NCI-H345 treated with DMSO at 0.1 percent for 48 hours (cell line): ENCODE results near the gene PTCH2.

ENCODE experiments used
- DNase-seq: peaks from one replicate; lab custom pipeline; 2025; ENCODE audit not compliant: unreplicated experiment; lab: John Stamatoyannopoulos, UW

The PTCH2 gene, protein sequence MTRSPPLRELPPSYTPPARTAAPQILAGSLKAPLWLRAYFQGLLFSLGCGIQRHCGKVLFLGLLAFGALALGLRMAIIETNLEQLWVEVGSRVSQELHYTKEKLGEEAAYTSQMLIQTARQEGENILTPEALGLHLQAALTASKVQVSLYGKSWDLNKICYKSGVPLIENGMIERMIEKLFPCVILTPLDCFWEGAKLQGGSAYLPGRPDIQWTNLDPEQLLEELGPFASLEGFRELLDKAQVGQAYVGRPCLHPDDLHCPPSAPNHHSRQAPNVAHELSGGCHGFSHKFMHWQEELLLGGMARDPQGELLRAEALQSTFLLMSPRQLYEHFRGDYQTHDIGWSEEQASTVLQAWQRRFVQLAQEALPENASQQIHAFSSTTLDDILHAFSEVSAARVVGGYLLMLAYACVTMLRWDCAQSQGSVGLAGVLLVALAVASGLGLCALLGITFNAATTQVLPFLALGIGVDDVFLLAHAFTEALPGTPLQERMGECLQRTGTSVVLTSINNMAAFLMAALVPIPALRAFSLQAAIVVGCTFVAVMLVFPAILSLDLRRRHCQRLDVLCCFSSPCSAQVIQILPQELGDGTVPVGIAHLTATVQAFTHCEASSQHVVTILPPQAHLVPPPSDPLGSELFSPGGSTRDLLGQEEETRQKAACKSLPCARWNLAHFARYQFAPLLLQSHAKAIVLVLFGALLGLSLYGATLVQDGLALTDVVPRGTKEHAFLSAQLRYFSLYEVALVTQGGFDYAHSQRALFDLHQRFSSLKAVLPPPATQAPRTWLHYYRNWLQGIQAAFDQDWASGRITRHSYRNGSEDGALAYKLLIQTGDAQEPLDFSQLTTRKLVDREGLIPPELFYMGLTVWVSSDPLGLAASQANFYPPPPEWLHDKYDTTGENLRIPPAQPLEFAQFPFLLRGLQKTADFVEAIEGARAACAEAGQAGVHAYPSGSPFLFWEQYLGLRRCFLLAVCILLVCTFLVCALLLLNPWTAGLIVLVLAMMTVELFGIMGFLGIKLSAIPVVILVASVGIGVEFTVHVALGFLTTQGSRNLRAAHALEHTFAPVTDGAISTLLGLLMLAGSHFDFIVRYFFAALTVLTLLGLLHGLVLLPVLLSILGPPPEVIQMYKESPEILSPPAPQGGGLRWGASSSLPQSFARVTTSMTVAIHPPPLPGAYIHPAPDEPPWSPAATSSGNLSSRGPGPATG

DNA sequence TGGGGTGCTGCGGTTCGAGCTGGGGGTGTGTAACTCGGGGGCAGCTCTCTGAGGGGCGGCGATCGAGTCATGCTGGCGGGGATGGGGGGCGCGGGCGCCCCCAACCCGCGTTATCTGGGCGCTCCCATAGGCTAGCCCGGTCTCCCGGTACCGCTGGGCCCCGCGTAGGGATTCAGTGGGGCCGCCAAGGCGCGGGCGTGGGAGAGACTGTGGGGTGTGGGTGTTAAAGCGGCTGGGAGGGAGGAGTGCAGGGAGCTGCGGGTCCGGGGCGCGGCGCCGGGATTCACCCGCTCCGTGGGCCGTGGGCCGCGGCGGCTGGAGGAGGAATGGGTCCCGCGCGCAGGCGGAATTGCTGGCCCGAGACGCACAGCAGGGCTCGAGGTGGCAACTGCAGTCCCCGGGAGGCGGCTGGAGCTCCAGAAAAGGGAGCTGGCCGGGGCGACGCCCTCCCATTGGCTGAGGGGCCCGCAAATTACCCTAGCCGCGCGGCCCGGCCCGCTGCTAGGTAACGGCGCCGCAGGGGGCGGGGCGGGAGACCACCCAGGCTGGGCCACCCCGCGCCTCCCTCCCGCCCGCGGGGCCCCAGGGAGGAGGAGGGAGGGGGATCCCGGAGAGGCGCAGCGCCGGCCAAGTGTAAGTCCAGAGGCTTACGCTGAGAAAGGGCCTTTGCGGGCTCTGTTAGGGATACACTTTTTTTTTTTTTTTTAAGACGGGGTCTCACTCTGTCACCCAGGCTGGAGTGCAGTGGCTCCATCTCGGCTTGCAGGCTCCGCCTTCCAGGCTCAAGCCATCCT is at the start of gene PTCH2:
PTCH2 (minus strand) TSS at position 392 of the 794 bp plus-strand sequence; CDS start at position 71, 321 bp downstream.
- DNase-seq, result peak; percentile 28

DNA sequence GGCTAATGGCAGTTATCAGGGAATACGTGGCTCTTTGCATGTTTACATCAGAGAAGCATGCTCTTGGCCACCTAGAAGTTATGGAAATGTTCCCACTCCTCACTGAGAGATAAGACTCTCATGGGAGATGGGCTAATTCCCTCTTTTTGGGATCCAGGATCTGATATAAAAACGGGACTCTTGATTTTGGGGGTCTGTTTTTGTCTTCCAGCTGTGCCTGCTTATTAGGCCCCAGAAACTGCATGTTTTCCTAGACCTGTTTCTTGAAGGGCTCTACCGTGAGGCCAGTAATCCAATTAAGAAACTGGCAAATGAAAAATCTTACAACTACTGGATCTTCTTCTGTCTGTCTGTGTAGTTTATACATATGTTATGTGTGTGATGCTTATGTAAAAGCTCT is 47.0 kb upstream of the PTCH2 start:
- no peak for DNase-seq

DNA sequence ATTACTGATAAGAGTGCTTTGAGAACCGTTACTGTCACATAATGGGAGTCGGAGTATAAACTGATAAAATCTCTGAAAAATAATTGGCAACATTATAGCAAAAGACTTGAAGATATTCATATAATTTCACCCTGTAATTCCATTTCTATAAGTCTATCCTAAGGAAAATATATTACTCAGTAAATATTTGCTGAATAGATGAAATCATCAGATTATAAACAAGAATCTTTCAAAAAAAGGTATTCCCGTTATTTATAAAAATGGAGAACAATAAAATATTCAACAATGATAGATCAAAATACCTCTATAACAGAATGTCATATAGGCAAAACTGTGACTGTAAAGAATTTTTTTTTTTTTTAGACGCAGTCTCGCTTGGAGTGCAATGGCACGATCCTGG is 42.4 kb upstream of the PTCH2 start:
- no peak for DNase-seq

DNA sequence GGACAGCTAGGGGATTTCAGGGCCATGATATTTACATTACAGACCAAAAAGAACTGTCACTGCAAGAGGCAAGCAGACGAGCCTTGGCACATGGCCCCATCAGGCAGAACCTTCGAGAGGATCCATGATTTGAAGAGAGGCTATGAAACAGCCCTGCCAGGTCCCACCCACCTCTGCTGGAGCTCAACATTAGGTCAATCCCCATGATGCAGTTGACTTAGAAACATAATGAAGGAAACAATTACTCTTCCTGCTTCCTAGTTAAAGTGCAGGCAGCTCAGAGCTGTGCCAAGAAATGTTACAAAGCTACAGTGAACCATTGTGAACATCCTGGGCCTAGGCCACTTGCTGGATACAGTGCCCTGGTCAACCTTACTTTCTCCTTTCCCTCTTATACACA is 41.7 kb upstream of the PTCH2 start:
- DNase-seq, result no peak

DNA sequence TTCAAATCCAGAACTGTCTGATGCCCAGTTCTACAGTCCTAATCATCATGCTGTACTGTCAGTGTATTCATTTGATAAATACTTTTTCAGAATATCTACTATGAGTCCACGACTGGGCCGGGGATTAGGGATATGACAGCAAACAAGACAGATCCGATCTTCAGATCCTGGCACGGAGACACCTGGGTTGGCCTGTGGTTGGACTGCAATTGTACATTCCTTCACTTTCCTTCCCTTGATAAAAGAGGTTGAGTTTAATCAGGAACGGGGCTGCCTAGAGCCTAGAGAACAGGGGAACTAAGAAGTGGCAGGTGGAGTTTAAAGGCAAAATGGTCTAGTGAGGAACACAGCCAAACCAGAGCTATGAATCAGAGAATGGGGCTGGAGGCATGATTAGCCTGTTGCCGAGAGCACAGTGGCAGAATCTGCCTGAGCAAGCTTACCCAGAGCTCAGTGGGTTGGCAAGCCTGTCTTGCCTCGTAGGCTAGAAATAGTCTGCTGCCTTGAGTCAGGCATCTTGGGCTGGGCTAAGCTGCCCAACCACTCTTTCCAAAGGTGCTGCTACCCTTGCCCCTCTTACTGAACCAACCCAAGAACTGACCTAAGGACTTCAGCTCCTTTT is 38.1 kb upstream of the PTCH2 start:
- DNase-seq, result no peak

DNA sequence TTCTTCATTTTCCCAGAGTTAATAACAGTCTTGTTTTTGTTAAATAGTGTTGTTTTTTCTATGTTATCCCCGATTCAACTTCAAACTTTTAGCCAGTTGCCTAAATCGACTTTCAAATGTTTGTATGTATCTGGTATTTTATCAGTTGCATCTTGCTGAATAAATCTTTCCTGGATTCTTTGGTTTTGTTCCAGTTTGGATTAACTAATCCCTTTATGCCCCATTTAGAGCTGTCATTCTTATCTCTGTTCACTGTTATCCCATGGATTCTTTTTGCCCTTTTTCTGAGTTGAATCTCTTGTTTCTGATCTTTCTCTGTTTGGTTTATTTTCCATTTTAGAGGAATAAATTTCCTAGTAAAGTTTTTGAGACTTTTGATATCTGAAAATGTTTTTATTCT is 31.1 kb upstream of the PTCH2 start:
- no peak for DNase-seq

DNA sequence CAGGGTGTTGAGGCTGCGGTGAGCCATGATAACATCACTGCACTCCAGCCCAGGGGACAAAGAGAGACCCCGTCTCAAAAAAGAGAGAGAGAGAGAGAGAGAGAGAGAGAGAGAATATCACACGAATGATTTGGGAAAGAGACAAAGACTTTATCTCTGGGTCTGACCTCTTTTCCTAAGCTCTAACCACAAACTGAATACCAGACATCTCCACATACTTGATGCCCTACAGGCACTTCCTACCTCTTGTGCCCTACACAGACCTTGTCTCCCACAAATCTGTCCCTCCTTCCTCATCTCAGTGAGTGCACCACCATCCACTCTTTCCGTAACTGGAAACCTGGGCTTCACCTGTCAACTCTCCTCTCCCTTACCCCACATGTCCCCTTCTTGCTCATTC is 27.0 kb upstream of the PTCH2 start:
- no peak for DNase-seq

DNA sequence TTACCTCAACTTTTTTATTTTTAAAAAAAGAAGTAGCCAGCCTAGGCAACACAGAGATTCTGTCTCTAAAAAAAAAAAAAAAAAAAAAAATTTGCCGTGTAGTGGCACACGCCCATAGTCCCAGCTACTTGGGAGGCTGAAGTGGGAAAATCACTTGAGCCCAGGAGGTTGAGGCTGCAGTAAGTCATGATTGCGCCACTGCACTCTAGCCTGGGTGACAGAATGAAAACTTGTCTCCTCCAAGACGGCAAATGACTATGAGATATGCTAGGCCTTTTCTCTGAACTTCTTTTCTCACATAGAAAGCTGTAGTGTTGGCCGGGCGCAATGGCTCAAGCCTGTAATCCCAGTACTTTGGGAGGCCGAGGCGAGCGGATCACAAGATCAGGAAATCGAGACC is 24.7 kb upstream of the PTCH2 start:
- no peak for DNase-seq

DNA sequence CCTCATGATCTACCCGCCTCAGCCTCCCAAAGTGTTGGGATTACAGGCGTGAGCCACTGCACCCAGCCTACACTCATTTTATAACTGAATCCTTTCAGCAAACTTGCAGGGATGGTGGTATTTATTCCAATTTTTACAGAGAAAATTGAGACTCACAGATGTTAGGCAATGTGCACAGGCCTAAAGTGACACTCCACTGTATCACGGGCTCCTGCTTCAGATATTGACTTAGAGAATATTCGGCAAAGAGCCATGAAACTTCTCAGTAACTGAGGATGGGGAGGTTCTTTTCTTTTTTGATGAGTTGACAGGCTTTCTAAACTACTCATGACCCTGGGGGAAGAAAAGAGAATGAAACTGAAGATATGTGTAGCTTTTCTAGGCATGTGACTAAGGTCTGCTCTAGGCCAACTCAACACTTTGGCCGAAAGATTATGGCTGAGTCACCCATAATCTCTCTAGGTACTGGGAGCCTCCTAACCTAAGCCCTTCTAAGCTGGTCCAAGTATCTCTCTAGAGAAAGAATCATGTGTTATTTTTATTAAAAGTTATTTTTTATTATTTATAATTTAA is 19.9 kb upstream of the PTCH2 start:
- DNase-seq, result no peak

DNA sequence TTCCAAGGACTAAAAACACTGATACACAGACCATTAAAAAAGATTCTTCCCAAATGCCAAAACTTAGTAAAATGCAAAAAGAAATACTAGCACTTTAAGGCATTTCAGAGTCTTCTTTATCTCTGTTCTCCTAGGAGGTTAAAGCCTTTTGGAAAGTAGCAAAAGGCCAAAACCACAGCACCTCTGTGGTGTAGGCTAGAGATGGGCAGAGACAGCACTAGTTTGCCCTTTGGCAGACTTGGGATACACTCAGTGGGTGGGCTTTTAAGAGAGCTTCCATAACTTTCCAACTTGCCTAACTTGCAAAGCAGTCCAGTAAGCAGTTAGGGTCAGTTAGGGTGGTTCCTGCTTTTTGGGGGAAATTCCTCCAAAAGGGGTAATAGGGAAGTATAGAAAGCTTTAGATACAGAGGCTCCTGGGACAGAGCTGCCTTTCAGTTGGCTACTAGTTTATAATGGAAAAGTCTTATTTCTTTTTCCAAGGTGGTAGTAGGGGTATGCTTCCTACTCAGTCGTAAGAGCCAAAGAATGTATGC is 17.9 kb upstream of the PTCH2 start:
- no peak for DNase-seq

DNA sequence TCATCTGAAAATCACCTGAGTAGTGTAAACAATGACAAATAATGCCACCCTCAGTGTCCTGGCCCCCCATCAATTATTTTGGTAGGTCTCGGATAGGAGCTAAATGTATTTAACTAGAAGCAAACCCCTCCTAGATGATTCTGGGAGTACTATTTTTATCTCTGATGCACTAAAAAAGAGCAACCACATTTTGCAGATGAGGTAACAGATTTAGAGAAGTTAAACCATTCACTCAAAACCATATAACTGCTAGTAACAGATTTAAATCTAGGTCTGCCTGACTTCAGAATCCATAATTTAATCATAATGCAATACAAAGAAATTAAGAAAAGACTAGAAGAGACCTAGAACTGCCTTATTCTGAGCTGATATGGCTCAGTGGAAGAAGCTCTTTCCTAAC is 17.3 kb upstream of the PTCH2 start:
- no peak for DNase-seq

DNA sequence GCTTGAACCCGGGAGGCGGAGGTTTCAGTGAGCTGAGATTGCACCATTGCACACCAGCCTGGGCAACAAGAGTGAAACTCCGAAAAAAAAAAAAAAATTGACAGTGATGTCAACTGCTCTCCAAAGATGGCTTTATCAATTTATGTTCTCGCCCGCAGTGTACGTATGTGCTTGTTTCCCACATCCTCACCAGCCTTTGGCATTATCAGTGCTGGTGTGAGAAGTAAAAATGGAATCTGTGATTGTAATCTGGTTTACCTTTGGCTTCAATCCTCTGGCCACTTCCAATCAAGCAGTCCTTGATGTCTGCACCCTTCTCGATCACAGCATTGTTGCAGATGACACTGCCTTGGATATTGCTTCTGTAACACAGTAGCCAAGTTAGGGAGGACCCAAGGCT is 14.4 kb upstream of the PTCH2 start:
- DNase-seq, result no peak

DNA sequence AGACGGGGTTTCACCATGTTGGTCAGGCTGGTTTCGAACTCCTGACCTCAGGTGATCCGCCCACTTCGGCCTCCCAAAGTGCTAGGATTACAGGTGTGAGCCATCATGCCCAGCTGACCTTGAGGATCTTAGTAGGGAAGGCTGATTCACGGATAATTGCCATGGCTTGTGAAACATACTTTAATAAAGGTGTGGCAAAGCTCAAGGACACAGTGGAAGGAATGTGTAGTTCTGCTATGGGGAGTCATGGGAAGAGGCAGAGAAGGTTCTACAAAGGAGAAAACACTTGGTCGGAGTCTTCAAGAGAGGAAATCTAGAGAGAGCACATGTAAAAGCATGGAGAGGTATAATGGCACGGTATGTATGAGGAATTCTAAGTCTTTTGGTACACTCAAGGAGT is 12.7 kb upstream of the PTCH2 start:
- no peak for DNase-seq

DNA sequence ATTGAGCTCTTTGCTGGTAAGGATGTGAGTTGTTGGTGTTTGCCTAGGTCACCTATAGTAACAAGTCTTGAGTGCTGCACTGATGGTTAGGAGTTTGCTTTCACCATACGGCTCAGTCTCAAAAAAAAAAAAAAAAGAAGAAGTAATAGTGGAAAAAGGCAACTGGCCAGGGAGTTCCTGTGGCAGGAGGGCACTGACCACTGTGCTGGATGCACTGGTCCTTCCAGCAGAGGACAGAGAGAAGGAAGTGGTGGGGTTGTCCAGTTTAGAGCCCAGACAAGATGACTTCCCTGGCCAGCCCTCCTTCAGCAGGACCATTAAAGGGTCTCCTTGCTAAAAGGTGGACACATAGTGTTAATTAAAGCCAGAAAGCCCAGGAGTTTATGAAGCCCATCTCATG is 11.9 kb upstream of the PTCH2 start:
- no peak for DNase-seq

DNA sequence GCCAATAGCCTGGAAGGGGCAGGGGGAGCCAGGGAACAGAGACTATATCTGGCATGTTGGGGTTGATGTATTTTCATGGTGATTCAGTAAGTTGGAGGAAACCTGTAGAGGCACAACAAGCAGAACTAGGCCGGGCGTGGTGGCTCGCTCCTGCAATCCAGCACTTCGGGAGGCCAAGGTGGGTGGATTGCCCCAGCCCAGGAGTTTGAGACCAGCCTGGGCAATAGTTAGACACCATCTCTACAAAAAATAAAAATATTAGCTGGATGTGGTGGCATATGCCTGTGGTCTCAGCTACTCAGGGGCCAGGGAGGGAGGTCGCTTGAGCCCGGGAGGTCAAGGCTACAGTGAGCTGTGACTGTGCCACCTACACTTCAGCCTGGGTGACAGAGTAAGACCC is 10.1 kb upstream of the PTCH2 start:
- DNase-seq, result no peak

DNA sequence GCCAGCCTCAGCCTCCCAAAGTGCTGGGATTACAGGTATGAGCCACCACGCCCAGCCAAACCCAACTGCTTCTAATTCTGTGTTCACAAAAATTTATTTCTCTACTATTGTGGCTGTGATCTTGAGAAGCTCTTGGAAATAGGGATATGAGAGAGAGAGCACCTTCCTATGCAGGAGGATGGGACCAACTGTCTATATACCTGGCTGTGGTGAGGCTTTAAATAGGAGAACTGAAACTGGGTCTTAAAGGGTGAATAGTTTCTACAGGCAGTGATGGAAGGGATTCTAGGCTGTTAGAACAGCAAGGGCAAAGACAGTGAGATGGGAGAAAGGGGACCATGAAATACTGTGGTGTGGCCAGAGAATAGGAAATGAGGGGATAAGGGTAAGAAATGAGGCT is 8.3 kb upstream of the PTCH2 start:
- no peak for DNase-seq

DNA sequence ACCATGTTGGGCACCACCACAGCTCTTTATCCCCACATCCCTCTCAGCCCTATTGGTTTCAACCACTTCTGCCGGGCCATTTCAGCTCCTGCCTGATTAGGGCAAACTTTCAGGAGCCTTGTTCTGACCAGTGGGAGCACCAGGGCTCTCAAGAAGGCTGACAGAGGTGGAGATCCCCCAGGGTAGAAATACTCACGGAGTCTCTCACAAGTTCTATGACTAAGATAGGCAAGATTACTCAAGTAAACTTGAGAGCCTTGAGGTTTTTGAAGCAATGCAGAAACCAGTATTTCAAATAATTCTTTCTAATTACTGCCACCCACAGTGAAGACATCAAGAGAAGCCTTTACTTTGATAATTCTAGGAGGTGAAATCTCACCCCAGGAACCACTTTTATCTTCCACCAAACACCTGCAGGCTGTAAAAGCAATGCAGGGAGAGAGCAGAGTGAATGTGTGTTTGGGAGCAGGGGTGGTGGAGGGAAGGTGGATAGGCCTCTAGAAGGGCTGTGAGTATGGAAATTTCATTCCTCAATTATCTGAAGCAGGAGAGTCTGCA is 6.6 kb upstream of the PTCH2 start:
- DNase-seq, result no peak

DNA sequence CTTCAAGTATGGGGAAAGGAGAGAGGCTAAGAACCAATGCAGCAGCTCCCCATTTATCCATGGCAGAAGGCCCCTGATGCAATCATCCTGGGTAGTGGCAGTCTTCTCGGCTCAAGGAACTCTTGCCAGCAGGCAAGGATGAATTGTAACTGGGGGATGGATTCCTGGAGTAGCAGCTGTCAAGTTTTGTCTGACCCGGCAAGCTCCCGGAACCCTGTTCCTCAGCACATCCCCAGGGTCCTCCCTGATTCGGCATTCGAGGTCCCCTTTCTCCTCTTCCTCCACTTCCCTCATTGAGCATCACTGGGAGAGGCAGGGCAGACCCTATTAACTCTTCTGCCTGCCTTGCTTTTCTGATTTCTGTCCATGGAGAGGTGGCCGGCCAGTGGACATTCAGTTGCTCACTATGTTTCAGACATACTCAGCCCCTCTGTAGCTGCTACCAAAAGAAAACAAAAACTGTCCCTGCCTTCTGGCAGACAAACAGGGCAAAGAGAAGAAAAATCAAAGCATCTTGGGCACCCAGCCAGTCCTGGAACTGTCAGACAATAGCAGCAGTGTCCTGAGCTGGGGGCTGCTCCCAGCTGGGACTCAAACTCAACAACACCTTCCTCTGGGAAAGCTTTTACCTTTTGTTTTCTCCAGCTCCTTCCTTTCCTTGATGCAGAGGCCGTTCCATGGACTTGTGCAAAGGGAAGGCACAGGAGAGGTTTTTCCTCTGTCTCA is 5.6 kb upstream of the PTCH2 start:
- DNase-seq, result no peak

DNA sequence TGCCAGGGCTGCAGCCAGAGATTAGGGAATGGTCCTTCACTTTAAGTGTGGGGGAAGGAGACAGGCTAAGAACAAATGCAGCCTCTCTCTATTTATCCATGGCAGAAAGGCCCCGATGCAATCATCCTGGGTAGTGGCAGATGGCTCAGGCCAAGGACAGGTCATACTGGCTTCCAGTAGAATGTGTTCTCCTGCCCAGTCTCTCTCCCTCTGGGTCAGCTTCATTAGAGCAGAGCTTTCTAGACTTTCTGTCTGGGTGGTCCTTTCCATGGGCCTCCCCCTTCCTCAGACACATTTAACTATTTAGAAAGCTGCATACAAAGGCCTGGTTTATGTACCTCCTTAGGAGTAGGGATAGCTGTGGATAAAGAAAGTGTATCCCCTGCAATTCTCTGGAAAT is 4.8 kb upstream of the PTCH2 start:
- no peak for DNase-seq
